ENCODE measurements around the gene CCL18.

CCL18 gene

DNA sequence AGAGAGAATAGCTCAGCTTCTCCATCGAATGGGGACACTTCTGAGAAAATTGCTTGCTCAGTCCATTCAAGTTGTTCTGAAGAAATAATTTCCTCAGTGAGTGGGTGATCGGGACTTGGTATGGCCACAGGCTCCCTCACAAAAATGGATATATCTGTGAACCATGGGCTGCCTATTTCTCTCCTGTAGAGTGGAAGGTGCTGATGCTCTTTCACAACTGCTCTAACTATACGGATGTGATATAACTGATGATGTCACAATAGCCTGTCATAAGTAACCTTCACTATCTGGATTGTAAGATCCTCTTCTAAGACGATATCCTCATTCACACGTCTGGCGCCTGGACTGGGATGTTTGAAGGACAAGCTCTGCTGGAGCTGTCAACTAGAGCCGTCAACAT lies 4.7 kb upstream of the CCL18 start:
- H3K27me3 ChIP-seq (ENCODE audit: control insufficient read depth, low read length): peaks cover 11% of the 10 kb centered on the region
- no peak overlapping the region for H3K4me3 ChIP-seq (ENCODE audit: low read length)
- H3K4me2 ChIP-seq (ENCODE audit: low read length): no peak overlapping the region
- no peaks in the 10 kb centered on the region for H3K9me2 ChIP-seq (replicated peaks; ENCODE audit: control insufficient read depth, low read length)
- no peaks in the 10 kb centered on the region for H3K4me1 ChIP-seq (ENCODE audit: control insufficient read depth, low read length)
- TF ChIP-seq EZH2phosphoT487 (IDR thresholded peaks at IDR 0.05; ENCODE audit: borderline replicate concordance, low read length): no peak
- TF ChIP-seq, protein P1, sequence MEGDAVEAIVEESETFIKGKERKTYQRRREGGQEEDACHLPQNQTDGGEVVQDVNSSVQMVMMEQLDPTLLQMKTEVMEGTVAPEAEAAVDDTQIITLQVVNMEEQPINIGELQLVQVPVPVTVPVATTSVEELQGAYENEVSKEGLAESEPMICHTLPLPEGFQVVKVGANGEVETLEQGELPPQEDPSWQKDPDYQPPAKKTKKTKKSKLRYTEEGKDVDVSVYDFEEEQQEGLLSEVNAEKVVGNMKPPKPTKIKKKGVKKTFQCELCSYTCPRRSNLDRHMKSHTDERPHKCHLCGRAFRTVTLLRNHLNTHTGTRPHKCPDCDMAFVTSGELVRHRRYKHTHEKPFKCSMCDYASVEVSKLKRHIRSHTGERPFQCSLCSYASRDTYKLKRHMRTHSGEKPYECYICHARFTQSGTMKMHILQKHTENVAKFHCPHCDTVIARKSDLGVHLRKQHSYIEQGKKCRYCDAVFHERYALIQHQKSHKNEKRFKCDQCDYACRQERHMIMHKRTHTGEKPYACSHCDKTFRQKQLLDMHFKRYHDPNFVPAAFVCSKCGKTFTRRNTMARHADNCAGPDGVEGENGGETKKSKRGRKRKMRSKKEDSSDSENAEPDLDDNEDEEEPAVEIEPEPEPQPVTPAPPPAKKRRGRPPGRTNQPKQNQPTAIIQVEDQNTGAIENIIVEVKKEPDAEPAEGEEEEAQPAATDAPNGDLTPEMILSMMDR (IDR thresholded peaks at IDR 0.05; ENCODE audit: low read depth, low read length, poor library complexity, severe bottlenecking): no peak
- no peaks in the 10 kb centered on the region for H3K79me2 ChIP-seq (ENCODE audit: control insufficient read depth, low read length)
- no peak overlapping the region for H3K27ac ChIP-seq (ENCODE audit: low read depth, low read length)
- no peaks in the 10 kb centered on the region for H3K36me3 ChIP-seq (ENCODE audit: control insufficient read depth, low read length)
- no peaks in the 10 kb centered on the region for H3F3A ChIP-seq (ENCODE audit: control insufficient read depth, insufficient read depth)
- no peaks in the 10 kb centered on the region; the same call in 1 of the 2 replicates for H3K9me3 ChIP-seq (ENCODE audit: control insufficient read depth, insufficient read depth, low read length)
- no peaks in the 10 kb centered on the region for H4K20me1 ChIP-seq (ENCODE audit: control insufficient read depth, insufficient read depth, low read depth, low read length)

DNA sequence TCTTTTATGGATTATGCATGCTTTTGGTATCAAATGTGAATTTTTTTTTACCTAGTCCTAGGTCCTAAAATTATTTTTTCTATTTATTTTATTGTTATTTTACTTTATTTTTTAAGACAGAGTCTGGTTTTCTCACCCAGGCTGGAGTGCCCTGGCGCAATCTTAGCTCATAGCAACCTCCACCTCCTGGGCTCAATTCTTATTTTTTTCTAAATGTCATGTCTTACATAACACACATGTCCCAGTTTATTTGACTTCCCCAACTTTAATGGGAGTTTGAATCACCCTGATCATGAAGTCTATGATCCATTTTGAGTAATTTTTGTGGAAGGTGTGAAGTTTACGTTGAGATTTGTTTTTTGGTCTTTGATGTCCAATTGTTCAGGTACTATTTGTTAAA lies 3.3 kb upstream of the CCL18 start:
- no peak overlapping the region for H3K27ac ChIP-seq (ENCODE audit: low read depth, low read length)
- peaks cover 15% of the 10 kb centered on the region for H3K27me3 ChIP-seq (ENCODE audit: control insufficient read depth, low read length)
- TF ChIP-seq EZH2phosphoT487 (IDR thresholded peaks at IDR 0.05; ENCODE audit: borderline replicate concordance, low read length): no peak
- TF ChIP-seq, protein P1 (IDR thresholded peaks at IDR 0.05; ENCODE audit: low read depth, low read length, poor library complexity, severe bottlenecking): no peak
- H3K79me2 ChIP-seq (ENCODE audit: control insufficient read depth, low read length): no peaks in the 10 kb centered on the region
- H3K4me1 ChIP-seq (ENCODE audit: control insufficient read depth, low read length): no peaks in the 10 kb centered on the region
- no peaks in the 10 kb centered on the region for H3F3A ChIP-seq (ENCODE audit: control insufficient read depth, insufficient read depth)
- H4K20me1 ChIP-seq (ENCODE audit: control insufficient read depth, insufficient read depth, low read depth, low read length): no peaks in the 10 kb centered on the region
- H3K9me3 ChIP-seq (ENCODE audit: control insufficient read depth, insufficient read depth, low read length): no peaks in the 10 kb centered on the region; the same call in 1 of the 2 replicates
- no peaks in the 10 kb centered on the region for H3K36me3 ChIP-seq (ENCODE audit: control insufficient read depth, low read length)
- H3K4me3 ChIP-seq (ENCODE audit: low read length): no peak overlapping the region
- no peak overlapping the region for H3K4me2 ChIP-seq (ENCODE audit: low read length)
- no peaks in the 10 kb centered on the region for H3K9me2 ChIP-seq (replicated peaks; ENCODE audit: control insufficient read depth, low read length)

DNA sequence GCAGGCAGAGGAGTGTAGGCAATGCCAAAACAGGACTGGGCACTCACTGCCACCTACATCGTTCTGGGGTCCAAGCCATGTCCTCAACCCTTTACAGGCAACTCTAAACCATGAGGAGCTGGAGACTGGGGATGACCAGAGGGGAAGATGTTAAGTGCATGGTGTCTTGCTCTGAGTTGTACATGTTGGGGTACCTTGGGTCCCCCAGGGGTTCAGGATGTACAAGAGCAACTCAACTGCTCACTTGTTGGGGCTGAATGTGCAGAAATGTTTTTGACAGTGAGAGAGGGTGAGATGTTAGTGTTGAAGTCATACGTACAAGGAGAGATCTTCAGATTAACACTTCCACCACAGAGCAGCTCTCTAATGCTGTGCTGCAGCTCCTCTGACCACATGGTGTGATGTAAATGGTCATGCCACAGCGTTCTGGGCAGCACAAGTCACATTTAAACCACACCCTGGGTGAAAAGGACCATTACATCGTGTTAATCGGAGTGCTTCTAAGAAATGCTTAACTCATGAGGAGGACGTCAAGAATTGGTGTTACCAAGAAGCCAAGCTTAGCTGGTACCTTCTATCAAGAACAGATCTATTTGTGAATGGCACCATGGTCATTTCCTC lies 2.4 kb downstream of the CCL18 start:
- no peaks in the 10 kb centered on the region for H3F3A ChIP-seq (ENCODE audit: control insufficient read depth, insufficient read depth)

More for the DNA sequence above, 2.4 kb downstream of the CCL18 start:
- Histone ChIP-seq H3K27ac (ENCODE audit: low read depth, low read length) (no peak overlapping the region), H3K9me2 (replicated peaks; ENCODE audit: control insufficient read depth, low read length) (no peaks in the 10 kb centered on the region), H3K79me2 (ENCODE audit: control insufficient read depth, low read length) (no peaks in the 10 kb centered on the region), H3K4me2 (ENCODE audit: low read length) (no peak overlapping the region), H3K36me3 (ENCODE audit: control insufficient read depth, low read length) (no peaks in the 10 kb centered on the region), H3K9me3 (ENCODE audit: control insufficient read depth, insufficient read depth, low read length) (no peaks in the 10 kb centered on the region; the same call in 1 of the 2 replicates), H4K20me1 (ENCODE audit: control insufficient read depth, insufficient read depth, low read depth, low read length) (no peaks in the 10 kb centered on the region), H3K27me3 (ENCODE audit: control insufficient read depth, low read length) (peaks cover 10% of the 10 kb centered on the region), H3K4me3 (ENCODE audit: low read length) (no peak overlapping the region), H3K4me1 (ENCODE audit: control insufficient read depth, low read length) (no peaks in the 10 kb centered on the region)
- TF ChIP-seq, protein P1 (IDR thresholded peaks at IDR 0.05; ENCODE audit: low read depth, low read length, poor library complexity, severe bottlenecking): no peak
- no peak for TF ChIP-seq EZH2phosphoT487 (IDR thresholded peaks at IDR 0.05; ENCODE audit: borderline replicate concordance, low read length)

Measured in DOHH2 (cell line).